HFFc6 (cell line): ENCODE data around the gene PPT1. TPM values are rescaled to one million over a fixed set of nuclear protein-coding genes. Genes with fewer than 3 reads are reported as not detected.

Experiments
- DNase-seq: peaks from one replicate; pipeline ENCODE4 v3.0.0-alpha.2; 2018
- H3K27ac Mint-ChIP-seq: 2 replicates; pipeline ENCODE4 v1.8.0; 2020; ENCODE audit warnings: mild to moderate bottlenecking, mixed read lengths
- H3K27me3 Mint-ChIP-seq: 2 replicates; pipeline ENCODE4 v1.8.0; 2021; ENCODE audit warnings: mild to moderate bottlenecking, moderate library complexity, mixed read lengths; ENCODE audit not compliant: insufficient read depth
- H3K36me3 Mint-ChIP-seq: 2 replicates; pipeline ENCODE4 v1.8.0; 2021; ENCODE audit warnings: low read depth, mixed read lengths
- H3K4me1 Mint-ChIP-seq: 2 replicates; pipeline ENCODE4 v1.8.0; 2020; ENCODE audit warnings: low read depth, mixed read lengths
- H3K4me3 Mint-ChIP-seq: 2 replicates; pipeline ENCODE4 v1.8.0; 2020; ENCODE audit warnings: mild to moderate bottlenecking, moderate library complexity, mixed read lengths
- H3K9me3 Mint-ChIP-seq: 2 replicates; pipeline ENCODE4 v1.8.0; 2020; ENCODE audit warnings: mild to moderate bottlenecking, mixed read lengths
- total RNA-seq, 6 experiments: library from RNA; stranded (reverse); fragmentation: NEBNext Ultra II Directional; extraction: Animal tissue kit (Norgen Biotek cat#: 25700); gene quantifications; 2 replicates in 1 of 6; 3 replicates in 5 of 6; pipeline ENCODE4 v1.2.3, GENCODE V29; 2021
- TF ChIP-seq, protein P1 (sequence below): fragments of 200-600 bp; sonication (generic); IDR thresholded peaks from 2 replicates; pipeline ENCODE4 v1.5.0; 2021; ENCODE audit warnings: antibody characterized with exemption, mild to moderate bottlenecking

Gene PPT1
- total RNA-seq, 6 experiments from 2014 or later: 73.1 to 88.8 (median 82.5) TPM

GRCh38 chr1:40102038-40102437, 5.0 kb upstream of the PPT1 start:
- H3K27me3 Mint-ChIP-seq: peaks cover 8% of the 10 kb centered on the region

DNA sequence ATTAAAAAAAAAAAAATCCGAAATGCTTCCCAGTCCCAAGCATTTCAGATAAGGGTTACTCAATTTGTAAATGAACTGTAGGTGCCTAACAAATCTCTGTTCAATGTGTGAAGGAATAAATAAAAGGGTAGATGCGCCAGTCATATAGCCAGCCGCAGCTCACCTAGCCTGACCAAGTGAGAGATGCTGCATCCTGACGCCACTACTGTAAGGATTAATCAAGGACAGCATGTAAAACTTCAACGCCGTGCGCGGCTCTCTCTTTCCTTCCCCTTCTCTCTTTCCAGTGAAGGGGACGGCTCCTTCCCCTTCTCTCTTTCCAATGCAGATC, 441 bp downstream of the PPT1 start:
- DNase-seq: no peak

More at GRCh38 chr1:40102038-40102437, 5.0 kb upstream of the PPT1 start:
- Mint-ChIP-seq H3K27ac (no peak overlapping the region), H3K9me3 (peaks cover 24% of the 10 kb centered on the region), H3K4me1 (peaks cover 8% of the 10 kb centered on the region), H3K36me3 (peaks cover 13% of the 10 kb centered on the region), H3K4me3 (no peak overlapping the region)
- TF ChIP-seq, protein P1, sequence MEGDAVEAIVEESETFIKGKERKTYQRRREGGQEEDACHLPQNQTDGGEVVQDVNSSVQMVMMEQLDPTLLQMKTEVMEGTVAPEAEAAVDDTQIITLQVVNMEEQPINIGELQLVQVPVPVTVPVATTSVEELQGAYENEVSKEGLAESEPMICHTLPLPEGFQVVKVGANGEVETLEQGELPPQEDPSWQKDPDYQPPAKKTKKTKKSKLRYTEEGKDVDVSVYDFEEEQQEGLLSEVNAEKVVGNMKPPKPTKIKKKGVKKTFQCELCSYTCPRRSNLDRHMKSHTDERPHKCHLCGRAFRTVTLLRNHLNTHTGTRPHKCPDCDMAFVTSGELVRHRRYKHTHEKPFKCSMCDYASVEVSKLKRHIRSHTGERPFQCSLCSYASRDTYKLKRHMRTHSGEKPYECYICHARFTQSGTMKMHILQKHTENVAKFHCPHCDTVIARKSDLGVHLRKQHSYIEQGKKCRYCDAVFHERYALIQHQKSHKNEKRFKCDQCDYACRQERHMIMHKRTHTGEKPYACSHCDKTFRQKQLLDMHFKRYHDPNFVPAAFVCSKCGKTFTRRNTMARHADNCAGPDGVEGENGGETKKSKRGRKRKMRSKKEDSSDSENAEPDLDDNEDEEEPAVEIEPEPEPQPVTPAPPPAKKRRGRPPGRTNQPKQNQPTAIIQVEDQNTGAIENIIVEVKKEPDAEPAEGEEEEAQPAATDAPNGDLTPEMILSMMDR: no peak
- no peak for DNase-seq

DNA sequence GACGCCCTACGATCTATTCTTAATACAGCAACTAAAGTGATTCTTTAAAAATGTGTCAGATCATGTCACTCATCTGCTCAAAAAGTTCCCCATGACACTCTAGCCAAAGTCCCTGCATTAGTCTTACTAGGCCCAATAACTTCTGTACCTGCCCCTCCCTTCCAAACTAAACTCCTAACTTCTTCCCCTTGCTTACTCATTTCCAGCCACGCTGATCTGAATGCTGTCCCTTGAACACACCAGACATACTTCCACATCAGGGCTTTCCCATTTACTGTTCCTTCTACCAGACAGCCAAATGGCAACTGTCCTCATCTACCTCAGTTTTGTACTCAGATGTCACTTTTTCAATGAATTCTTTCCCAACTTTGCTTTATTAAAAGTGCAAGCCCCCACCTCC, 1.2 kb downstream of the PPT1 start:
- TF ChIP-seq, protein P1: no peak
- Mint-ChIP-seq H3K36me3 (peaks cover 11% of the 10 kb centered on the region; the same call in 1 of the 2 replicates), H3K4me1 (peaks cover 51% of the 10 kb centered on the region), H3K27ac (no peak overlapping the region), H3K4me3 (peak overlapping the region; percentile 94), H3K27me3 (peaks cover 3% of the 10 kb centered on the region; the same call in 1 of the 2 replicates), H3K9me3 (no peaks in the 10 kb centered on the region)
- DNase-seq: no peak

More for the DNA sequence above, 441 bp downstream of the PPT1 start:
- Mint-ChIP-seq H3K27me3 (peaks cover 3% of the 10 kb centered on the region; the same call in 1 of the 2 replicates), H3K9me3 (0 out of 2 replicates have a peak, but pooled peaks cover 3% of the 10 kb centered on the region), H3K36me3 (peaks cover 6% of the 10 kb centered on the region; the same call in 1 of the 2 replicates), H3K4me3 (peak overlapping the region; percentile 94), H3K27ac (peak overlapping the region; percentile 83), H3K4me1 (peaks cover 45% of the 10 kb centered on the region)
- TF ChIP-seq, protein P1: no peak

GRCh38 chr1:40094466-40095110, 2.5 kb downstream of the PPT1 start:
- TF ChIP-seq, protein P1: no peak

DNA sequence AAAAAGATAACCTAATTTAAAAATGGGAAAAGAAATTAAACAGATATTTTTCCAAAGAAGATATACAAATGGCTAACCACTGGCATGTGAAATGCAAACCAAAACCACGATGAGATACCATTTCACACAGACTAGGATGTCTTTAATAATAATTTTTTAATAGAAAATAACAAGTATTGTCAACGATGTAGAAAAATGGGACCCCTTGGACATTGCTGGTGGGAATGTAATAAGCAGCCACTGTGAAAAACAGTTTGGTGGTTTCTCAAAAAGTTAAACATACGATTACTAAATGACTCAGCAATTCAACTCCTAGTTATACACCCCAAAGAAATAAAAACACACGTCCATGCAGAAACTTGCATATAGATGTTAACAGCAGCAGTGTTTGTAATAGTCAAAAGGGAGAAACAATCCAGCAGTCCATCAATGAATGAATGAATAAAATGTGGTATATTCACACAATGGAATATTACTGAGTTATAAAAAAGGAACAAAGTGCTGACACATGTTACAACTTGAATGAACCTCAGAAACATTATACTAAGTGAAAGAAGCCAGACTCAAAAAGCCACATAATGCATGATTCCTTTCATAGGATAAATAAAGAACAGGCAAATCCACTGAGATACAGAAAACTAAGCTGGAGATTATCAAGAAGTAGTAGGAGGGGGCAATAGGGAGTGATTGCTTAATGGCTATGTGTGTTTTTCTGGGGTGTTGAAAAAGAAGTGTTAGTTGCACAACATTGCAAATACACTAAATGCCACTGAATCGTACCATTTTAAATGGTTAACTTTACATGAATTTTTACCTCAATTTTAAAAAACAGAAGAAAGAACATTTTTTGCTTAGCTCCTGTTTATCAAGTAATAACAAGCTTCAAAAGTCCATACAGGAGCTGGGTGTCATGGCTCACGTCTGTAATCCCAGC, 4.1 kb downstream of the PPT1 start:
- H3K27me3 Mint-ChIP-seq: no peaks in the 10 kb centered on the region
- TF ChIP-seq, protein P1: no peak
- DNase-seq: no peak
- no peaks in the 10 kb centered on the region for H3K9me3 Mint-ChIP-seq
- peaks cover 55% of the 10 kb centered on the region for H3K4me1 Mint-ChIP-seq
- no peak overlapping the region for H3K4me3 Mint-ChIP-seq
- peaks cover 12% of the 10 kb centered on the region; the same call in 1 of the 2 replicates for H3K36me3 Mint-ChIP-seq
- H3K27ac Mint-ChIP-seq: peak overlapping the region; percentile 18; the same call in 1 of the 2 replicates

More at GRCh38 chr1:40094466-40095110, 2.5 kb downstream of the PPT1 start:
- H3K36me3 Mint-ChIP-seq: peaks cover 12% of the 10 kb centered on the region; the same call in 1 of the 2 replicates
- peaks cover 3% of the 10 kb centered on the region; the same call in 1 of the 2 replicates for H3K27me3 Mint-ChIP-seq
- H3K27ac Mint-ChIP-seq: no peak overlapping the region
- no peak for DNase-seq
- no peaks in the 10 kb centered on the region for H3K9me3 Mint-ChIP-seq
- peaks cover 55% of the 10 kb centered on the region for H3K4me1 Mint-ChIP-seq
- no peak overlapping the region for H3K4me3 Mint-ChIP-seq
